Stimulated activated CD8-positive, alpha-beta memory T cell treated with anti-CD3 and anti-CD28 coated beads, Interleukin-12 subunit alpha, Interleukin-12 subunit beta, amount 100 ng/mL, for 1 hour (primary cell): ENCODE data around the gene WIF1.

Source experiments
- DNase-seq: peaks from one replicate; pipeline ENCODE4 v3.0.0-alpha.2; 2020; ENCODE audit warnings: low read depth

The WIF1 gene

GRCh38 chr12:65022421-65022820 lies 98.7 kb downstream of the WIF1 start:
- DNase-seq: no peak

GRCh38 chr12:65019696-65020234 lies 101.3 kb downstream of the WIF1 start:
- no peak for DNase-seq

GRCh38 chr12:65016881-65017650 lies 104.0 kb downstream of the WIF1 start:
- no peak for DNase-seq

- no peak for DNase-seq
Observed at GRCh38 chr12:65015850-65016249, 105.3 kb downstream of the WIF1 start.

GRCh38 chr12:65014504-65015271 lies 106.4 kb downstream of the WIF1 start:
- no peak for DNase-seq

GRCh38 chr12:65010437-65010836 lies 110.7 kb downstream of the WIF1 start:
- no peak for DNase-seq

- DNase-seq: no peak
Observed at GRCh38 chr12:65005716-65006115, 115.4 kb downstream of the WIF1 start.

- no peak for DNase-seq
Observed at GRCh38 chr12:65004270-65004669, 116.8 kb downstream of the WIF1 start.
